ENCODE data around the gene TEDC1.
"Not testable (repeated sequence)": the region's sequence is repeated elsewhere in the genome, so short reads cannot be mapped to it uniquely, and the experiment has no call there.

Gene TEDC1

GRCh38 chr14:105537580-105538474, 46.8 kb downstream of the TEDC1 start:
- DNase-seq (ENCODE audit: low read depth in 2 of 2): peak; percentile 64 to 66

GRCh38 chr14:105538481-105539049, 47.5 kb downstream of the TEDC1 start:
- no peak for DNase-seq (ENCODE audit: low read depth in 2 of 2)

- DNase-seq (ENCODE audit: low read depth in 2 of 2): no peak
These were observed 49.8 kb downstream of the TEDC1 start for GRCh38 chr14:105540811-105541210.

GRCh38 chr14:105541218-105541875, 50.3 kb downstream of the TEDC1 start:
- no peak for DNase-seq (ENCODE audit: low read depth in 2 of 2)

GRCh38 chr14:105545676-105546075, 54.6 kb downstream of the TEDC1 start:
- not testable (repeated sequence) for DNase-seq (ENCODE audit: low read depth in 2 of 2)

- not testable (repeated sequence) for DNase-seq (ENCODE audit: low read depth in 2 of 2)
These were observed 55.4 kb downstream of the TEDC1 start for GRCh38 chr14:105546410-105546809.

- DNase-seq (ENCODE audit: low read depth in 2 of 2): not testable (repeated sequence)
These were observed 56.0 kb downstream of the TEDC1 start for GRCh38 chr14:105547072-105547471.

- DNase-seq (ENCODE audit: low read depth in 2 of 2): no peak
These were observed 56.7 kb downstream of the TEDC1 start for GRCh38 chr14:105547741-105548169.

Measured in stimulated activated CD4-positive, alpha-beta T cell treated with anti-CD3 and anti-CD28 coated beads, Interleukin-1b, Interleukin-23, amount 100 ng/mL, for 4 hours (primary cell).